ENCODE data around the gene SGPL1. TPM values are rescaled to one million over a fixed set of nuclear protein-coding genes. Genes with fewer than 3 reads are reported as not detected.
A peak's percentile ranks its signal among the peaks of the same experiment; 100 is the strongest.

The SGPL1 gene
- total RNA-seq, 1 experiment from 2014 or later: 25.5 TPM

DNA sequence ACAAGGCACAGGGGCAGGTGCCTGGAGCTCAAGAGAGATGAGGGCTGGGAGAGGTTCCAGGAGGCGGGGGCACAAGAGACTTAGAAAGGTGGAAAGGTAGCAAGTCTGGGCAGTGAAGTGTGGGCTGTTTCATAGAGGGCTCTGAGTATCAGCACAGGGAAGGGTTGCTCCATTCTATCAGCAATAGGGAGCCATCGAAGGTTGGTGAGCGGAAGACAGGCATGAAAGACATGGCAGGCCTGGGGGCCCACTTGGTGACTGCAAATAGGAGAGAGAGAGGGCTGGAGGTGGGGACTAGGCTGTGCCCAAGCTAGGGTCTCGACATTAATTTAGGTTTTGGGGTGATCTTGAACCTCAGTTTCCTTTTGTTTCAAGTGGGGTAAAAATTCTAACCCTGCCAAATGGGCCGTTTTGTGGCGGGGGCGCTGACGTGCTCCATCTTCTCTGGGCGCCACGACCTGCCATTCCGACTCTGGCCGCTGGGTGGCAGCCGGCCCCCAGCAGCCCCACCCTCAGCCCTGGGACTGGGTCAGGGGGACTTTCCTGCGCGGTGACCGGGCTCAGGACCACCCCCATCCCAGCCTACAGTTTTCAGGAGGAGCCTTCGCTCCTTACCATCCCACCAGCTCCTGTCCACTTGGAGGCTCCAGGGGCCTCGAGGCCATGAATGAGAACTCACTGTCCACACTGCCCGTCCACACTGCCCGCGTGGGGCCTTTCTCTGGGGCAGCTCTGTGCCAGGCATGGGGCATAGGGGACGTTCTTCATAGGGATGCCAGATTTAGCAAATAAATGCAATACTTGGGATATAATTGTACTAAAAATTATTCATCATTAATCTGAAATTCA is 109.9 kb downstream of the SGPL1 start:
- in situ Hi-C loops (cut with HindIII; ENCODE audit: low pct_unique_long_range_greater_than_20kb, low sequenced_read_pairs): no loop called here
- peak; percentile 26 for DNase-seq (ENCODE audit: low read depth)

- in situ Hi-C loops (cut with HindIII; ENCODE audit: low pct_unique_long_range_greater_than_20kb, low sequenced_read_pairs): no loop called here
- DNase-seq (ENCODE audit: low read depth): no peak
These were observed 110.7 kb downstream of the SGPL1 start for GRCh38 chr10:70926226-70927000.

GRCh38 chr10:70927189-70927943 is 111.6 kb downstream of the SGPL1 start:
- in situ Hi-C loops (cut with HindIII; ENCODE audit: low pct_unique_long_range_greater_than_20kb, low sequenced_read_pairs): no loop called here
- no peak for DNase-seq (ENCODE audit: low read depth)

GRCh38 chr10:70928140-70928539 is 112.4 kb downstream of the SGPL1 start:
- no peak for DNase-seq (ENCODE audit: low read depth)
- in situ Hi-C loops (cut with HindIII; ENCODE audit: low pct_unique_long_range_greater_than_20kb, low sequenced_read_pairs): no loop called here

- DNase-seq (ENCODE audit: low read depth): no peak
- in situ Hi-C loops (cut with HindIII; ENCODE audit: low pct_unique_long_range_greater_than_20kb, low sequenced_read_pairs): no loop called here
These were observed 114.7 kb downstream of the SGPL1 start for GRCh38 chr10:70930263-70931000.

Other genes with a start within 250 kb of the SGPL1 start
- gene PRF1, start 213.2 kb upstream of the SGPL1 start, total RNA-seq (2014; rRNA removed; shearing (Covaris generic); ENCODE audit: low replicate concordance): not detected in 2 replicates
- 0.37 and 1.0 TPM in 2 replicates for gene ADAMTS14, start 143.4 kb upstream of the SGPL1 start, total RNA-seq (2014; rRNA removed; shearing (Covaris generic); ENCODE audit: low replicate concordance)
- gene TBATA, start 30.6 kb upstream of the SGPL1 start, total RNA-seq (2014; rRNA removed; shearing (Covaris generic); ENCODE audit: low replicate concordance): not detected in 2 replicates
- 219 and 223 TPM in 2 replicates for gene PCBD1, start 72.6 kb downstream of the SGPL1 start, total RNA-seq (2014; rRNA removed; shearing (Covaris generic); ENCODE audit: low replicate concordance)

All from Caki2 (cell line).